Right ventricle myocardium superior (tissue), 1 donor: ENCODE measurements around the gene KIRREL3. TPM values are rescaled to one million over a fixed set of nuclear protein-coding genes. Genes with fewer than 3 reads are reported as not detected.

Experiments used
- ATAC-seq: fragments of 200-7000 bp; cut with Tn5 transposase; one replicate; pipeline ENCODE4 v1.9.1; 2020; ENCODE audit warnings: mild to moderate bottlenecking; ENCODE audit not compliant: poor library complexity
- DNase-seq: peaks from one replicate; pipeline ENCODE4 v3.0.0-alpha.2; 2020
- intact Hi-C: fragments of 100-400 bp; cut with DNase I; formaldehyde crosslinking; loops from one replicate; pipeline ENCODE4 v1.11.2; 2022
- long read RNA-seq: library from polyadenylated mRNA; unstranded; transcript quantifications from one replicate; pipeline ENCODE4 v2.0.0, GENCODE V29; 2021
- total RNA-seq: library from RNA; stranded (reverse); fragmentation: NEBNext Ultra II Directional; extraction: Animal tissue kit (Norgen Biotek cat#: 25700); gene quantifications from one replicate; pipeline ENCODE4 v1.2.1, GENCODE V29; 2021
- donor health status: DM: no; HTN: yes; CAD: no; lungs with severe emphysema.

Gene KIRREL3
- 0.08 TPM for total RNA-seq
- long read RNA-seq, result 0 reads

- intact Hi-C loops, result no loop called here
- ATAC-seq, result no peak
Observed at GRCh38 chr11:127000291-127000968, at the start of gene KIRREL3. Gene KIRREL3, minus strand, starts transcription at chr11:127000770.

DNA sequence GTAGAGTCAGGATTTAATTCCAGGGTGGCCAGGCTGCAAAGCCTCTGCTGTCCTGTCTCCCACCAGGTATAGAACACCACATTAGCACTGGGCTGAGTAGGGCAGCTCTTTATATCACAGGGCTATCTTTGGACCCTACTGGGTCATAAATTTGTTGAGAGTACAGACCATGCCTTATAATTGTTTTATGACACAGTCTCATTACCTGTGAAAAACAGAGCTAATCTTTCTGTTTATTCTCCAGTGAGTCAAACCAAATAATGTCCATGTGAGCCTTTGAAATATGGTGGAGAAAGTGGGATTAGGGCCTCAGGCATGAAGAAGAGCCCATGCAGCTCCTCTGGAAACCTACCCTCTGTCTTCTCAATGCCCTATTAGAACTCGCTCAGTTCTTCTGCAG, 49.6 kb upstream of the KIRREL3 start:
- DNase-seq, result no peak
- ATAC-seq, result no peak
- intact Hi-C loops, result no loop called here

More at GRCh38 chr11:127000291-127000968, at the start of gene KIRREL3:
- DNase-seq, result no peak

GRCh38 chr11:127049486-127049885, 48.9 kb upstream of the KIRREL3 start:
- ATAC-seq (no peak), DNase-seq (no peak)
- intact Hi-C loops, result no loop called here

GRCh38 chr11:127044535-127044934, 44.0 kb upstream of the KIRREL3 start:
- DNase-seq, result no peak
- ATAC-seq, result no peak
- intact Hi-C loops, result no loop called here

DNA sequence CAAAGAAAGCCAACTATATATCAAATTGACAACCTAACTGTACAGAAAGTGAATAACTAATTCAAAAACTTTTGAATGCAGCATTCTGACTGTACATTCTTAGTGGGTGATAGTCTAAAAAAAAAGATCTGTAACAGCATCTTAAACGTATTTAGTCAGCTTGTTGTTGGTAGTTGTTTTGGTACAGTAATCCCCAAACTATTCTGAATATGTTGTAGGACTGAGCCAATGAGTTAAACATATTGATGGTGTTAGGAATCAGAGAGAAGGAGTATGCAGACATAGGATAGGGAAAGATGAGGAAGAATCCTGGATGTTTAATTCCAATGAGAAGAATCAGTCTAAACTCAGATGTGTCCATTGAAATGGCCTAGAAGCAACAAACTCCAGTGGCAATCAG, 41.9 kb upstream of the KIRREL3 start:
- ATAC-seq (no peak), DNase-seq (no peak)
- intact Hi-C loops, result no loop called here

DNA sequence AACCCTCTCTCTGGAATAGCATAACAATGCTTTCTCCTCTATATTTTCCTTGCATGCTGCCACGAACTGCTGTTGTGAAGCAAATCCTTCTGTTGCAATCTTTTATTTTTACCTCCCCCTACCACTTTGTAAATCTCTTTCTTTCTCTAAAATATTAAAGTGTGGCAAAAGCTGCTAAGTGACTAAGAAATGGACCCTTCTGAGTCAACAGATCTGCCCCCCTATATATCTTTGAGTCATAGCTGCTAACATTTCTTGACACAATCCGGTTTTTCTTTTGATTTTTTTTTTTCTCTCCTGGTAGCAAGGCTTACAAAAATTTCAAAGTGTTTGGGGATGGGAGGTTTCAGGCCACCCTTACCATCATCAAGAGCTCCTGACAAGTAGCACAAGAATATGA, 39.0 kb upstream of the KIRREL3 start:
- intact Hi-C loops, result no loop called here
- no peak for DNase-seq
- ATAC-seq, result no peak

DNA sequence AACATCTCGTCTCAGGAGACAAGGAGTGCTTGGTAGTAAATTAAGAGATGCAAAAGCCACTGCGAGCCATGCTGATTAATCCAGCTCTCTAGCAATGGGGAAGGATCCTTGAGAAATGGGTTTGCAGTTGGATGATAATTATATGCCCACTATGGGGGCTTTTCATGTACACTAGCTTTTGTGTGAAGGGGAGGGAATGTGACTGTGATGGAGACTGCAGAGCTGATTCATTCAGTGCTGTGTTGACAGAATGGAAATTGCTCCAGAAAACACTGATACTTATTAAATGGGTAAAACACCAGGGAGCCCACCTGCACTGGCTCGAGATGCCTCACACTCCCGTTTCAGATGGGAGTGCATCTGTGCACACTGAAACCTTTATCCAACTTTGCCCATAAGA, 37.0 kb upstream of the KIRREL3 start:
- intact Hi-C loops, result no loop called here
- DNase-seq (no peak), ATAC-seq (no peak)

- intact Hi-C loops, result no loop called here
- no peak for DNase-seq
- no peak for ATAC-seq
Observed at GRCh38 chr11:127037001-127037400, 36.4 kb upstream of the KIRREL3 start.

DNA sequence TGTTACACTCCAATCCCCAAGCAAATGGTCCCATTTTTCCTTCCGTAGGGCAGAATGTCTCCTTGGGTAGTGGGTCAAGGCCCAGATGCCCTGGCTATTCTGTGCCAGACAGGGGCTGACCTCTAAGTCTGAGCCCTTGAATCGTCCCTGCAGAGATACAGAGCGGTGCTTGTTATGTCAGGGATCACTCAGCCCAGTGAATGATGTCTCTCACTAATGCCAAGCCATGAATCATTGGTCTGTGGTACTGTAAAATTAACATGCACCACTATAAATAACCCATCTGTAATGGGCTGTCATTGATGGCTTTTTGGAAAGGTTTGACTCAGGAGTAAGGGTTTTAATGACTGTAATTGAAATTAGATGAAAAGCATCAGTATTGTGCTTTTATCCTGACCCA, 35.3 kb upstream of the KIRREL3 start:
- DNase-seq, result no peak
- intact Hi-C loops, result no loop called here
- no peak for ATAC-seq

DNA sequence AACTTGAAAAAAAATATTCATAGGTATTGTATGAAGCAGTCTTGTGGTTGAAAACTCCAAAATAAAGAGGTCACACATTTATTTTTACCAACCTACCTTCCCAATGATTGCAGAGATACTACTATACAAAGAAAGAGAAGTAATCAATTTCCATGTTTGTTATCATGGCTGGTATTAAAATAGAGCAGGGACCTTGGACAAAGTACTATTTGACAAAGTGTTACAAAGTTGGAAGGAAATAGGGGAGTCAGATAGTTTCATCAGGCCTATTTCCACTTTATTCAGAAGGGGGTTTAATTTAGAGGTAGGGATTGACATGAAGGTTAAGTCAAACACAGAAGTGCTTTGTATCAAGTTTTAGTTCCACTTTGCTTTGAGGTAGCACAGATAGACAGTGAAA, 34.4 kb upstream of the KIRREL3 start:
- intact Hi-C loops, result no loop called here
- ATAC-seq (no peak), DNase-seq (no peak)

DNA sequence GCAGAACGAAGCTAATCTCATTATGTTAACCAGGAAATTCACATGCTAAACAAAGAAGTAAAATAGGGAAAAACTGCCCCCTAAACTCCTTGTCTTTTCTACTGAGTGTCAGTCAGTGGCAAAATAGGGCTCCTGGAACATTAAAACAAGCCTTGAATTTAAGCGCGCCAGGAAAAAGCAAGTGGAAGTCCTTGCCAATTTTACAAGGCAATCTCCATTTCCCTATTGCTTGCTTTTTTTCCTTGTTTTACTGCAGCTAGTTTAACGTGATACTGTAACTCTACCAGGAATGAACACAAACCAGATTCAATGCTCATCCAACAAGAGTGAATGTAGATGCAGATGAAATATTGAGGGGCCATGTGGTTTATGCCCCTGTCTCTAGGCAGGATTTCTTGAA, 28.1 kb upstream of the KIRREL3 start:
- intact Hi-C loops, result no loop called here
- DNase-seq, result no peak

GRCh38 chr11:127027789-127028188, 27.2 kb upstream of the KIRREL3 start:
- intact Hi-C loops, result no loop called here
- DNase-seq (no peak), ATAC-seq (no peak)

More for the DNA sequence above, 28.1 kb upstream of the KIRREL3 start:
- ATAC-seq, result no peak

DNA sequence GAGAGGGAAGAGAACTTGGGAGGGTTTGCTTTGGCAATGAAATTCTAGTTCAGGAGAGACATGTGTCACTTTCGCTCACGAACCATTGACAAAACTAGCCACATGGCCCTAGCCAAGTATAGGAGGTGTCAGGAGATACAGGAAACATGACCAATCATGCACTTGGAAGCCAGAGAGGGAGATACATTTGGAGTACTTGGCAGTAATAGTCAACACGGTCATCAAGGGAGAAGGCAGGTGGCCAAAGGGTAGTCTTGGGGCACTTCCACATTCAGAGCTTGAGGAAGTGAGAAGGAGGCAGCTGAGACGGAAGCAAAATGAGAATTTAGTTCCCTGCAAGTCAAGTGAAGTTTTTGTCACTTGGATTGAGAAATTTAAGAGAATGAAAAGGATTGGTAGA, 26.4 kb upstream of the KIRREL3 start:
- ATAC-seq (no peak), DNase-seq (no peak)
- intact Hi-C loops, result no loop called here

DNA sequence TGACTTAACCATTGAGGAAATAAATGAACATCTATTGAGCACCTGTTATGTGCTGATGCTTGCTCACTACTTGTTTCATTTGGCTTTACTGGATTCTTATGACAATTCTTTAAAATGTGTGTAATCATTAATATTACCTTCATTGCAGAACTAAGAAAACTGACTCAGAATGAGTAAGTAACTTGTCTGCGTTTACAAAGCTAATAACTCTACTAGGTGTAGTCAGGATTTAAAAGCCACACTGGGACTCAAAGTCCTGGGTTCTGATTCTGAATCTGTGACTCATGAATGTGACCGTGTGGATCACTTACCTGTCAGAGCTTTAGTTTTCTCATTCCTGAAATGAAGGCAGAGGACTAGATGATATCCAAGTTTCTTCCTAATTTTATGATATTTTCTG, 23.4 kb upstream of the KIRREL3 start:
- ATAC-seq (no peak), DNase-seq (no peak)
- intact Hi-C loops, result no loop called here

- ATAC-seq (no peak), DNase-seq (no peak)
- intact Hi-C loops, result no loop called here
Observed at GRCh38 chr11:127018683-127019279, 18.2 kb upstream of the KIRREL3 start.

DNA sequence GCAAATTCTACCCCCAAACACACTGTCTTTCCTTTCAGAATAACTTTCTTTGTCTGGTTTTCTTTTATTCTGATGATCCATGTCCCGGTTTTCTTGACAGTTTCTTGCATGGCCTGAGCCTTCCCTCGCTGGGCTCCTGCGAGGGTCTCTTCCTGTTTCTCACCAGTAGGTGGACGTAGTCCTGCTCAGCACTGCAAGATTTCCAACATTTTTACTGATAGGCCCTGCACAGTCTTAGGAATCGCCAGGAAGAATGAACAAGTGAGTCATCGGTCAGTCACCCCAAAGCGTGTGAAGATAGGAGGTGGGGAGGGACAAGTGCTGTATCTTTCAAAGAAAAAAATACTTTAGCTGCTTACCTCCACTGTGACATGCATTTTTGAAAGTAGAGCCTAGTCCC, 16.9 kb upstream of the KIRREL3 start:
- ATAC-seq (no peak), DNase-seq (no peak)
- intact Hi-C loops, result no loop called here

- DNase-seq (no peak), ATAC-seq (no peak)
- intact Hi-C loops, result no loop called here
Observed at GRCh38 chr11:127013550-127013949, 13.0 kb upstream of the KIRREL3 start.

GRCh38 chr11:127006311-127006710, 5.7 kb upstream of the KIRREL3 start:
- ATAC-seq (no peak), DNase-seq (no peak)
- intact Hi-C loops, result no loop called here

DNA sequence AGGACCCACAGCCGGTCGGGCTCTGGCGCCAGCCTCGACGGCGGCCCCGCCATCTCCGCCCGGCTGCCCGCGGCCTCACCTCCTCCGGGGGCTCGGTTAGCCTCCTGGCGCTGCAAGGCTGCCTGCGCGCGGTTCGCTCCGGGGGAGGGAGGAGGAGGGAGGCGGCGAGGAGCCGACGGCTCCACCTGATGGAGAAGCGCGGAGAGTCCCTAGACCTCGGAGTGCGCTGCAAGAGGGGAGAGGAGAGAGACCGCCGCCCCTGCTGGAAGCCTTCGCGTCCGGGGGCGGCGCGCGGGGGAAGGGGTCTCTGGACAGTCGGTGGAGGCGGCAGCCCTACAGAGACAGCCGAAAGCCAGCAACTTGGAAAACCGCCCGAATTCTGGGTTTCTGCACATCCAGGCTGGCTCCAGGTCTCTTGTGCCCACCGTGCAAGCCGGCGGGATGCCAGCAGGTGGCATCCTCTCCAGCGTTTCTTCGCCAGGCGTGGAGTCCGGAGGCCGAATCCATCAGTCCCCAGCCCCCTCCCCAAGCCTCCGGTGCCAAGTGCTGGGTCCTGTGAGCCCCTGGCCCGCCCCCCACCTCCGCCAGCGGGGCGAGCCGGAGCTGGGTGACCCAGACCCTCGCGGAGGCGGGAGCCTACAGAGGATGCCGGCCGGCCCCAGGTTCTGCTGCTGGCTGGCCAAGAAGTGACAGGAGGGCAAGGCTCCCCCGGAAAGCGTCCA, 2.9 kb upstream of the KIRREL3 start:
- intact Hi-C loops, result no loop called here
- ATAC-seq, result peak; percentile 27
- no peak for DNase-seq

DNA sequence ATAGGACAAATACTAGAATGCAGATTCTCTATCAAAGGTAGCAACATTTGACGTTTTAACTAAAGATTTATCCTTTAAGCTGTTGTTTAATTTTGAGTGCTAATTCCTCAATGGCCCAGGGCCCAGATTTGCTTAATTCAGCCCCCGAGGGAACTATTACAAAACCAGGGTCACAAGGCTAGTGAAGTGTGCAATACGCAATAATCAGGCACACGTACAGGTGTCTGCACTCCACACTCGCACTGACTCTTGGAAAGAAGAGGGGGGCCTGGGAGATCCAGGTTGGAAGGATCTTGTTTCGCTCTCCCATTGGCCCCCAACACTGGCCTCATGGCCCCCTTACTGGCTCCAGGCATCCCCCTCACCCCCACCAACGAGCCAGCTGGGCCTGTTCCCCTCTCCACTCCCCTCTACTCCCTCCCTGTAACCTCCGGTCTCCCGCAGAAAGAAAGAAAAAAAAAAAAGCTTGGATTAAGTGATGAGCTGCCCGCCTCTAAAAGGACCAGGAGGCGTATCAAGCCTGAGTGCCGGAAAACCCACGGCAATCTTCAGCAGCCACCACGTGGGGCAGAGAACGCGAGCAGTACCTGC, 2.2 kb upstream of the KIRREL3 start:
- intact Hi-C loops, result no loop called here
- DNase-seq (no peak), ATAC-seq (peak; percentile 66)
